GOT3 (cell line): ENCODE measurements around the gene MAU2.
"Not testable (repeated sequence)": the region's sequence is repeated elsewhere in the genome, so short reads cannot be mapped to it uniquely, and the experiment has no call there.

Source experiments
- DNase-seq: peaks from one replicate; lab custom pipeline; 2025; ENCODE audit warnings: mixed read lengths; lab: John Stamatoyannopoulos, UW

Gene MAU2

DNA sequence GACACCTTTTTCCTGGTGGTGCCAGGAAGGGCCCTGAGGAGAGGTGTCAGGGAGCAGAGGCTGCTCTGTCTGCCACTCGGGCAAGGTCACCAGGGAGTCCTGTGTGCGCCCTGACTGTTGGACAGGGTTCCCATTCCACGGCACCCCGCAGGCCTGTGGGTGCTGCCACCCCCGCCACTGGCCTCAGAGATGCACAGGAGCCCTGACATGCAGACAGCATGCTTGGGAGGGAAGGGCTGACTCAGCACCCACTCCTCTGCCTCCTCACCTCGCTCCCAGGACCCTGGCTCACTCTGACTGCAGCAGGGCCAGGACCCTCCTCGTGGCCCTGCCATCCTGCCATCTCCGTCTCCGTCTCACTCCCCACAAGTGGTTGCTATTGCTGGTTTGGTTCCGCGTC lies 25.3 kb downstream of the MAU2 start:
- DNase-seq: no peak

DNA sequence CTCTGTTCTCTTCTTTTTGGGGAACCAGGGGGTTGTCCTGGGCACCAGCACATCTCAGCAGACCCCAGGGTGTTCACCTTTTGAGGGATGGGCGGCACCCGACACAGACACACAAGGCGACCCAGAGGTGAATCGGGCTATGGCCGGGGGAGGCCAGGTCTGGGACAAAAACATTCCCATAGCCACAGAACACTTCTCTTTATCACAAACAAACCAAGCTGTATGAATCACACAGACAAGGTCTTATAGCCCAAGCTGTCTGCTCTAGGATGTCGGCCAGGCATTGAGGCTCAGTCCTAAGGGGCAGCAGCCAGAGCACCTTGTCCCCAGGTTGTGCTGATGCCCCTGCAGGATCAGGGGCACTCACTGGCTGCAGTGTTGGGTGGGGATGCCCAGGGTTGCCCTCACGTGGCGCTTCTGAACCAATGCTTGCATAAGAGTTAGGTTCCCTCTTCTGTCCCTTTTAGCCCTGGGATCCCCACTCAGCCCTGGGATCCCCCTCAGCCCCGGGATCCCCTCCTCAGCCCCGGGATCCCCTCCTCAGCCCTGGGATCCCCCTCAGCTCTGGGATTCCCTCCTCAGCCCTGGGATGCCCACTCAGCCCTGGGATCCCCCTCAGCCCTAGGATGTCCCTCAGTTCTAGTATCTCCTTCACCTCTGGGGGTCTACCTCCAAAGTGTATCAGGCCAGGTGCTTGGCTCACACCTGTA lies 26.9 kb downstream of the MAU2 start:
- DNase-seq: no peak

DNA sequence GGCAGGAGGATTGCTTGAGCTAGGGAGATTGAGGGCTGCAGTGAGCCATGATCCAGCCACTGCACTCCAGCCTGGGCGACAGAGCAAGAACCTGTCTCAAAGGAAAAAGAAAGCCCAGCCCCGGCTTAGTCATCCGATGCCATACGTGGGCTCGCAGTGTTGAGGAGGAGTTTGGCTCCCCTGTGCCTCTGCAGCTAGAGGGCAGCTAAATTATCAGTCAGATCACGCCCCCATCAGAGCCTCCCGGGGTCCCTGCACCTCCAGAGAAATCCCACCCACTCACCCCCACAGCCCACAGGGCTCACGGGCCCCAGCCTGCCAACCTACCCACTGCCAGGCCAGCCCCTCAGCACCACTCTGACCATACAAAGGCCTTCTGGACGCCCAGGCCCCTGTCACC lies 27.6 kb downstream of the MAU2 start:
- no peak for DNase-seq

DNA sequence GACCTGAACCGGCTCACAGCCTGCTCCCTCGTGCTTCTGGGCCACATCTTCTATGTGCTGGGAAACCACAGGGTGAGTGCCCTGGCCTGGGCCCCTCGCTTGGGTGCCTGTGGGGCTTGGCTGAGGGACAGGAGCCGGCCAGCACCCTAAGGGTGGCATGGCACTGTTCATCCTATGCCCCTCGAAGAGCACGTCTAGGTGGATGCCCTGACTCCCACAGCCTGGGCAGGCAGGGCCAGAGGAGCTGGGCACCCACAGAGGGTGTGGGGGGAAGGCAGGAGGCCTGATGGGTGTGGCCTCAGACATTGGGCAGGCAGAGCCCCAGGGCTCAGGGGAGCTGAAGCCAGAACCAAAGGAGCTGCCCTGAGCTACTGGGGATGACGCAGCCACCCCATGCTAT lies 28.7 kb downstream of the MAU2 start:
- DNase-seq: no peak

DNA sequence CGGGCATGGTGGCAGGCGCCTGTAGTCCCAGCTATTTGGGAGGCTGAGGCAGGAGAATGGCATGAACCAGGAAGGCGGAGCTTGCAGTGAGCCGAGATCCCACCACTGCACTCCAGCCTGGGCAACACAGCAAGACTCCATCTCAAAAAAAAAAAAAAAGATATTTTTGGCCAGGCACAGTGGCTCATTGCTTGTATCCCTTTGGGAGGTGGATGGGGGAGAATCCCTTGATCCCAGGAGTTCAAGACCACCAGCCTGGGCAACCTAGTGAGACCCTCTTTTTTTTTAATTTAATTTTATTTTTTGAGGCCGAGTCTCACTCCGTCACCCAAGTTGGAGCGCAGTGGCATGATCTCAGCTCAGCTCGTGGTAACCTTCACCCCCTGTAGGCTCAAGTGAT lies 30.1 kb downstream of the MAU2 start:
- not testable (repeated sequence) for DNase-seq

DNA sequence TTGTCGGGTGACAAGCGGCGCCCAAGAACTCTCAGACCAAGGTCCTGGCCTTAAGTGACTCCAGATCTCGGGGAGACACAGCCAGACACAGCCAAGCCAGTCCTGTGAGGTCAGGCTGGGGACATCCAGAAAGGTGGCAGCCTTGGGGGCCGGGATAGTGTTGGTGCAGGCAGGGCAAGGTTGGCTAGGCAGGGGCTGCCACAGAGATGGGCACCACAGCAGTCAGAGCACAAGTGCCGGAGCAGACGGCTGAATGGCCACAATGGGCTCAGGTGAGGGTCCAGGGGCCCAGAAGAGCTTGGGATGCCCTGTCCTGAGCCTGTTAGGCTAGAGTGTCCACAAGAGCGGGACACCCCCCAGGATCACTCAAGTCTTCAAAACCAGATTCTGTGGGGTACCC lies 32.2 kb downstream of the MAU2 start:
- DNase-seq: no peak

DNA sequence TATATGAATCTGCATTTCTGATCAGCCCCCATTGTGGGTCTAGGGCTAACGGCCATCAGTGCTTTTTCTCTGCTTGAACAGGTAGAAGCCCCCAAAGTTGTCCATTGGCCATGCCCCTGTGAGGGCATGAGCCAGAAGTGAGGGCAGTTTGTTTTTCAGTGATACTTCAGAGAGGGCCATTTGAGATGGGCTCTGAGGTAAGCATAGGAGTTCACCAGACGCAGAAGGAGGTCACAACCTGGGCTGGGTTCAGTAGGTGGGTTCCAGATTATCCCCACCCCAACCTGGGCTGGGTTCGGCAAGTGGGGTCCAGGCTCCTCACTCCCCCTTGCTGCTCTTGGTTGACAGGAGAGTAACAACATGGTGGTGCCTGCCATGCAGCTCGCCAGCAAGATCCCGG lies 33.4 kb downstream of the MAU2 start:
- DNase-seq: no peak

DNA sequence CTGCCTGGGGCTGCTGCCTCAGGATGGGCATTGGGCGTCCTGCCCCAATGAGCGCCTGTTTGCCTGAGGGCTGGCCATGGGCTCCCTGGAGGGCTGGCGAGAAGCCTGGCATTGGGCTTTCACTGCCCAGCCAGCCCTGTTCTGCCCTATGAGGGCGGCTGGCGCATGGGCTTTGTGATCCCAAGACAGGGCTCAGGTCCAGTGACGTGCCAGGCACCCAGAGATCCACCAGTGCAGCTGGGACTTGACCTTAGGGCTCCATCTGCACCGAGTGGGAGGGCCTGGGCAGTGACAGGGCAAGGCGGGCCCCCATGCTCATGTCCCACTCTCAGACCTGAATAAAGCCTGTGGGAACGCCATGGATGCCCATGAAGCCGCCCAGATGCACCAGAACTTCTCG lies 34.3 kb downstream of the MAU2 start:
- DNase-seq: no peak

DNA sequence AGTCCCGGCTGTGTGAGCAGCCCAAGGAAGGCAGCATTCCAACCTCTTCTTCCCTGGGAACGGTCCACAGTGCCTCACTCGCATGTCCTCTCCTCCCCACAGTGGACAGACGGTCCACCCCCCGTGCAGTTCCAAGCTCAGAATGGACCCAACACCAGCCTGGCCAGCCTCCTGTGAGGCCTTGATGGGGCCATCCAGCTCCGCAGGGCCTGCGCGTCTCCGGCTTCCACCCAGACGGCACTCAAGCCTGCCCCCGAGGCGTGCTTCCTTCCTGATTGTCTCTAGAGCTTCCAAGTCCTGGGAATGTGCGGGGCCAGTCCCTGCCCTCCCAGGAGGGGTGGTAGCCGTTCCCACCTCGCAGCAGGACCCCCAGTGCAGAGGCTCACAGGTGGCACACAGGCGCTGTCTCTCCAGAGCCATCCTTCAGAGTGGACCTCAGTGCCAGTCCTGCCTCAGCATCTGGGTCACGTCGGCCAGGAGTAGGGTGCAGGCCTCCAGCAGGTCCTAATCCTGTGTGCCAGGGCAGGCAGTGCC lies 35.0 kb downstream of the MAU2 start:
- no peak for DNase-seq

DNA sequence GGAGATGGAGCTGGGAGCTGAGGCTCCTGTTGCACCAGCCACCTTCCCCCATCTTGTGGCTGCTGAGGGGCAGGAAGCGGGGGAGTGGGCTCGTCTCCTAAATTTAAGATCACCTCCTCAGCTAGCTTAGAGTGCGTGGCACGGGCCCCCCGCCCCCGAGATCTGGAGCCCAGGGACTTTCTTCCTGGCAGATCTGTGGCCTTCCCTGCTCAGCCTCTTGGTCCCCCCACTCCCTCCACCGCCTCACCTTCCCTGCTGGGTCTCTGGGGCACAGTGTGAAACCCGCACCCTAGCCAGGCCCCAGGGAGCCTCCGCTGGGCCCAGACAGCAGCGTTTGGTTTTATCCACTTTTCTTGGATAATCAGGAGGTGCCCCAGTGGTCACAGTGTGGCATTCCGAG lies 35.9 kb downstream of the MAU2 start:
- no peak for DNase-seq

DNA sequence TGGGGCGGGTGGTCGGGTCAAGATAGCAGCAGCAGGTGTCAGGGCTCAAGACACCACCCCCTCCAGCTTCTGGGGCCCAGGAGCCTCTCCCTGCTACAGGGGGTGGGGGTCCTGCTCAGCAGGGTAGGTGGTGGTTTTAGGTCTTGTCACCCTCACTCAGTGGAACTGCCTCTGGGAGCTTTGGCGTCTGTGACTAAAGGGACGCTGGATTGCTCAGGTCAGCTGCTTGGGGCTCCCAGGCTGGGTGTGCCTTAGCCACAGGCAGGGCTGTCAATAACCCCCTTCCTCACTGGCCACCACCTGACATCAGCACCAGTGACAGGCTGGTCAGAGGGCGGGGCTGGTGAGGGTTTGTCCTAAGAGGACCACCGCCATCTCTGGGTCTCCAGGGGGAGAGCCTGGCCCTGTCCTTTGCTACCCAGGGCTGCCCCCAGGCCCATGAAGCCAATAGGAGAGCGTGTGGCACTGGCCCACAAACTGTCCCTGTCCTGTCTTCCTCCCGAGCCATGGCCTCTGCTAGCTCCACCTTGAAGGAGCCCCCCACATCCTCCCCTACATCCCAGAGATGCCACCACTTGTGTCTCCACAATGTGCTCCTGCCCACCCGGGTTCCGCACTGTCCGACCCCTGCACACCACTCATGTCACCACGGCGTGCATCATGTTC lies 36.4 kb downstream of the MAU2 start:
- no peak for DNase-seq

DNA sequence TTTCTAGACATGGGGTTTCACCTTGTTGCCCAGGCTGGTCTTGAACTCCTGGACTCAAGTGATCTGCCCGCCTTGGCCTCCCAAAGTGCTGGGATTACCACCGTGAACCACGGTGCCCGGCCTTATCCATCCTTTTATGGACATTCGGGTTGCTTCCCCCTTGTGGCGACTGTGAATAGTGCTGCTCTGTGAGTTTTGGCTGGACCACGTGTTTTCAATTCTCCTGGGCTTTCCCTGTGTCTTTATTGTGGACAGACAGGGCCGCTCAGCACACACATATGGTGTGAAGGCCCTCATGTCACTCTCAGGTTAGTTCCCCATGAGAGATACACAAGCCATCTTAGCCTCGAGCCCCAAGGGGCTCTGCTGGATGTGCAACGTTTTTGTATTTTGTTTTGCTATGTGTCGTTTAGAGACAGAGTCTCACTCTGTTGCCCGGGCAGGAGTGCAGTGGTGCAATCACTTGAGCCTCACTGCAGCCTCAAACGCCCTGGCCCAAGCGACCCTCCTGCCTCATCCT lies 40.5 kb downstream of the MAU2 start:
- DNase-seq: peak; percentile 34

DNA sequence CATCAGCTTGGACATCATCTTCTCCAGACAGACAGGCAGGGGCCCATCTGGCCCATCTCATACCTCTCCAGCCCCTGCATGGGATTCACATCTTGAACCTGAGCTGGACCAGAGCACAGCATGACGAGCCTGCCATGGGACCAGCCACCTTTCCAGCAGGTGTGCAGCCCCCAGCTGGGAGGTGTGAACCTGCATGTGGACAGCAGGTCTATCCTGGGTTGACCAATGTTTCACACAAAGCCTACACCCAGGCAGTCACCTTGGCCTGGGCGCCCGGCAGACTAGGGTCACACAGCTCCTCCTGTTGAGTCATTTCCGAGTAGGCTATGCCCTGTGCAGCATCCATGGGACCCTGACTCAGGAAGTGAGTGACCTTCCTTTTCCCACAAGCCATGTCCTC lies 41.4 kb downstream of the MAU2 start:
- DNase-seq: no peak

DNA sequence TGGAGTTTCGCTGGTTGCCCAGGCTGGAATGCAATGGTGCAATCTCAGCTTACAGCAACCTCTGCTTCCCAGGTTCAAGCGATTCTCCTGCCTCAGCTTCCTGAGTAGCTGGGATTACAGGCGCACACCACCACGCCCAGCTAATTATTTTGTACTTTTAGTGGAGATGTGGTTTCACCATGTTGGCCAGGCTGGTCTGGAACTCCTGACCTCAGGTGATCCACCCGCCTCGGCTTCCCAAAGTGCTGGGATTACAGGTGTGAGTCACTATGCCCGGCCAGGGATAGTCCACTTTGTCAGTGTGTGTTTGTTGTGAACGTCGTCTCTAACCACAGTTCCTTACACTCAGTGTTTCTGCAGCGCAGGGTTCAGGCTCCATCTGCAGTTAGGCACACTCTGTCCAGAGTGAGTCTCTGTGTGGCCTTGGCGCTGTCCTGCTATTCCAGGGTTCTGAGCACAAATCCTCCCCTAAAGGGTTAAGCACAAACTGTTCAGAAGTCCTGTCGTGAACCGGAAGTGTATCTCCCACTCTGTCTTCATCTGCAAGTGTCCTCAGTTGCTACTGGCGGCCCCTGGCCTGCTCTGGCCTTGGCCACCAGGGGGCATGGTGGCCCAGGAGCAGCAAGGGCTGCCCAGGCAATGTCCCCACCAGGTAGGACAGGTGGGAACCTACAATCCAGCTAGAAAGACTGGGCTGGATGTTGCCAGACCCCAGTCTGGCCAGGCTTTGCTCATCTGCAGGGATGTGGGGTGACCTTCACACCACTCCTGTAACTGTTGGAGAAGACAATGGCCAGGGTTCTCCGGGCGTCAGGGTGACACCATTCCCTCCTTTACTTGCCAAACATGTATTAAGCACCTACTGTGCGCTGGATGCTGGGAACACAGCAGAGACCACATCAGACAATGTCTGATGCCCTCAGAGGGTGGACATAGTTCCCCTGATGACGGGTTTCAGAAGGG lies 46.1 kb downstream of the MAU2 start:
- no peak for DNase-seq

DNA sequence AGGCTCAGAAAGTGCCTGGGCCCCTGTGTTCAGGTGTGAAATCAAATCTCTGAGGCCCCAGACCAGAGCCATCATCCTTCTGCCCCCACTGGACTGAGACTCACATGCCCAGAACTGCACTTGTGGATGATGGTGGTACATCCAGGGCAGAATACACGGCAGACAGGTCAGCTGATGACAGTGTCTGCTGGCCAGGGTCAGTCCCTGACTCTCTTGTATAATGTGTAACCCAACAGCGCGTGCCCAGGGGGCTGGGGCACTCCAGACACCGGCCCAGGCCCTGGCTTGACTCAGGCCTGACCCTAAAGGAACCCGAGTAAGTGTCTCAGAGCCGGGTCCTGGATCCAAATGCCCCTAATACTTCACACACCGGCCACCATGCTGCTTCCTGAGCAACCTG lies 47.5 kb downstream of the MAU2 start:
- DNase-seq: no peak

DNA sequence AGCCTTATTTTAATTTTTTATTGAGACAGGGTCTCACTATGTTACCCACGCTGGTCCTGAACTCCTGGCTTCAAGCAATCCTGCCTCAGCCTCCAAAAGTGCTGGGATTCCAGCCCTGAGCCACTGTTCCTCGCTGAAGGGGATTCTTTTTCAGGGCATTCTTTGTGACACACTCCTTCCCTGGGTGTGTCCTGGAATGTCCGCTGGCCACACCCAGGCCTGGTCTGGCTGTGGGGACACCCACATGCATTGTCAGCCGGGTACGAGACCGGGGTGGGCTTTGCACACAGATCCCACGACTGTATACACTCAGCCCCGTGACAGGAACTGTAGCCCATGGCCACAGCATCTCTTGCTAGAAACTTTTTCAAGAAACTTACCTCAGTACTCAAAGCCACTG lies 50.4 kb downstream of the MAU2 start:
- DNase-seq: no peak

DNA sequence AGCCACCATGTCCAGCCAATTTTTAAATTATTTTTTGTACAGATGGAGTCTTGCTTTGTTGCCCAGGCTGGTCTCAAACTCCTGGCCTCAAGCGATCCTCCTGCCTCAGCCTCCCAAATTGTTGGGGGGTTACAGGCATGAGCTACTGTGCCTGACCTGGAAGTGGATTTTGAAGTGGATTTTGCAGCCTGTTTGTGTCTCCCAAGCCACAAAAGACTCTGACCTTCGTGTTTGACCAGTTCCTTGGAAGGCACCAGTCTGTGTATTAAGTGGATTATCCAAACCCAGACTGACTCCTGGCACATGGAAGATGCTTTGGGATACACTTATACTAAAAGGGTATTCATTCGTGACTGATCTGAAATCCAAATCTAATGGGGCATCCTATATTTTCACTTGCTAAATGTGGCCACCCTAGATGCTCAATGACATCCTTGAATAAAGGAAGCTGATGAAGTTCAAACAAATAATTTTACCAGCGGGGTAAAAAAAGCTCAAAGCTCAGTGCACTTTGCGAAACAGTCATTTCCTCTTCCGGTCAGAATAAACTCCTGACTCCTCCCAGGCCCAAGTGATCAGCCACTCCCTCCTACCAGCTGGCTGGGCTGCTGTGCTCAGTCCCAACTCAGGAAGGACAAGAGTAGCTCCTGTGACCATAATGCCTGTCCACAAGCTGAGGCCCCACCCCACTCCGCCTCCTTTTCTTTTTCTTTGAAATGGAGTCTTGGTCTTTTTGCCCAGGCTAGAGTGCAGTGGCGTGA lies 52.2 kb downstream of the MAU2 start:
- DNase-seq: no peak

DNA sequence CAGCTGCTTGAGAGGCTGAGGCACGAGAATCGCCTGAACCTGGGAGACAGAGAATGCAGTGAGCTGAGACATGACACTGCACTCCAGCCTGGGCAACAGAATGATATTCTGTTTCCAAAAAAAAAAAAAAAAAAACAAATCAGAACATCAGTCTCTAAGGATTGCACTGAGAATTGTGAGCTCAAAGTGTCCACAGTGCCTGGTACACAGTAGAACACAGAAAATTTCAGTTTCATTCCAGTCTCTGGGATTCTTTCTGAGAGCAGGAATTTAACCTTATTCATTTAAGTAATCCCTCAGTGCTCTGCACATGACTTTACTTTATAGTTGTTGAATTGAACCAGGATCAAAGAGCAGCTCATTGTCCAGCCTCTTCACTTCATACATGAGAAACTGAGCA lies 58.9 kb downstream of the MAU2 start:
- DNase-seq: no peak

DNA sequence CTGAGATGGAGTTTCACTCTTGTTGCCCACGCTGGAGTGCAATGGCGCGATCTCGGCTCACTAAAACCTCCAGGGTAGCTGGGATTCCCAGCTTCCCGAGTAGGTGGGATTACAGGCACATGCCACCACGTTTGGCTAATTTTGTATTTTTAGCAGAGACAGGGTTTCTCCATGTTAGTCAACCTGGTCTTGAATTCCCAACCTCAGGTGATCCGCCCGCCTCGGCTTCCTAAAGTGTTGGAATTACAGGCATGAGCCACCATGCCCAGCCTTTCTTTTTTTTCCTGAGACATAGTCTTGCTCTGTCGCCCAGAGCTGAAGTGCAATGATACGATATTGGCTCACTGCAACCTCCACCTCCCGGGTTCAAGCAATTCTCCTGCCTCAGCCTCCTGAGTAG lies 59.7 kb downstream of the MAU2 start:
- DNase-seq: not testable (repeated sequence)

DNA sequence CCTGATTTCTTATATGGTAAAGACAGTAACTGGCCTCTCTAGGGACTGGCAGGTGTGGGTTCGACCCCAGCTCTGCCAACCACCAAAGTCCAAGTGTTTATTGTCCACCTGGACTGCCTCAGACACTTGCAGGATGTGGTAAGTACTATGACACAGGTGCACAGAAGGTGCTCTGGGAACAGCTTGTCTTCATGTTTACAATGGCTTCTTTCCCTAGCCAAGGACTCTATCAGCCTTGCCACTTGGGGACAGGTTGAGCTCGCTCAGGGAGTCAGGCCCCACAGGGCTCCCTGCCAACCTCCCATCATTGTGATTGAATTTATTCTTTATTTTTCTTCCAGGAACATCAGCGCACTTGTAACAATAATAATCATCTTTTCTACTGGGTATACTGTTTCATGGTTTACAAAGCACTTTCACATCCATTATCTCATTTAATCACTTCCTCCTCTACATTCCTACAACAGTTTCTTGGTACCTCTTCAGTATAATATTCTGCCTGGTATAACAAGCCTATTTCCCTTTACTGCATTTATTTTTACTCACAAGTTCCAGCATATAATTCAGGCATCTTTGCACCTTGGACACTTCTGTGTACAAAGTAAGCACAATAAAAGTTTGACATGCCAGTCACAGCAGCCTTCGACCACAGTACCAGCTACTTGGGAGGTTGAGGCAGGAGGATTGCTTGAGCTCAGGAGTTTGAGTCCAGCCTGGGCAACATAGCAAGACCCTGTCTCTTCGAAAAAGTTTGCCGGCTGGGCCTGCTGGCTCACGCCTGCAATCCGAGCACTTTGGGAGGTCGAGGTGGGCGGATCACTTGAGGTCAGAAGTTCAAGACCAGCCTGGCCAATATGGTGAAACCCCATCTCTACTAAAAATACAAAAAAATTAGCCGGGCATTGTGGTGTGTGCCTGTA lies 60.6 kb downstream of the MAU2 start:
- DNase-seq: no peak
